Measurements from ENCODE around the gene UNCX.

Gene UNCX

GRCh38 chr7:1218541-1219165 is 14.0 kb upstream of the UNCX start:
- no peak for DNase-seq

- DNase-seq = no peak
These were observed 13.2 kb upstream of the UNCX start for GRCh38 chr7:1219498-1219897.

DNA sequence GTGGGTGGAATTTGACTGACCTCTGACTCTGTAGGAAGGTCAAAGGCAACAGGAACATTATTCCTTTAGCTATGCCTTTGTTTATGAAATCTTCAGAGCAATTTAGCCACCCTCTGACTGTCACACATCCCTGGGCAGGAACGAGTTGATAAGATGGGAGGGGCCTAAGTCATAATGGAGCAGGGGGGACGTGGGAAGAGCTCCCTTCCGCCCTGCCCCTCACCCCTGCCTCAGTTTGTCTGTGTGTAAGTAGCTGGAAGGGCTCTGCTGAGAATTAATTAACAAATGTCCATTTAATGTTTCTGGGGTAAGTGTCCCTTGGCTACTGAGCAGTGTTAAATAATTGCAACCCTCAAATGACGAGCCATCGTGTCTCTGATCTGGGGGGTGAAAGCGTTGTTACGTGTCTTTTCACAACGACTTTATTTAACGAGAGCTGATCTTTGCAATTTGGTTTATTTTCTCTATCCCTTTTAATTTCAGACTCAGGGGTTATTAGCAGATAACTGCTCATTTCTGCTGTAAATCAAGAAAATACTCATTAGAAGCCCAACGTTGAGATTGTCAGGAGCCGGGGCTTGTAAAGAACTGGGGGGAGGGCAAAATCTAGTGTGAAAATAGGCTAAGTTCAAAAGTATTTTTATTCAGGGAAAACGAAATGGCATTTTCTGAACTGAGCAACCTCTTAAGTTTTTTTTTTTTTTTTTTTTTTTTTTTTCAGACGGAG is 12.5 kb upstream of the UNCX start:
- no peak for DNase-seq

GRCh38 chr7:1220977-1221745 is 11.5 kb upstream of the UNCX start:
- no peak for DNase-seq

- no peak for DNase-seq
These were observed 9.3 kb upstream of the UNCX start for GRCh38 chr7:1223196-1223981.

- no peak for DNase-seq
These were observed 8.5 kb upstream of the UNCX start for GRCh38 chr7:1224086-1224716.

- no peak for DNase-seq
These were observed 7.6 kb upstream of the UNCX start for GRCh38 chr7:1225030-1225429.

GRCh38 chr7:1225441-1226185 is 7.1 kb upstream of the UNCX start:
- peak in 3 of 4 experiments; percentile 8 to 42 (median 18) for DNase-seq

GRCh38 chr7:1226186-1226901 is 6.3 kb upstream of the UNCX start:
- no peak for DNase-seq

DNA sequence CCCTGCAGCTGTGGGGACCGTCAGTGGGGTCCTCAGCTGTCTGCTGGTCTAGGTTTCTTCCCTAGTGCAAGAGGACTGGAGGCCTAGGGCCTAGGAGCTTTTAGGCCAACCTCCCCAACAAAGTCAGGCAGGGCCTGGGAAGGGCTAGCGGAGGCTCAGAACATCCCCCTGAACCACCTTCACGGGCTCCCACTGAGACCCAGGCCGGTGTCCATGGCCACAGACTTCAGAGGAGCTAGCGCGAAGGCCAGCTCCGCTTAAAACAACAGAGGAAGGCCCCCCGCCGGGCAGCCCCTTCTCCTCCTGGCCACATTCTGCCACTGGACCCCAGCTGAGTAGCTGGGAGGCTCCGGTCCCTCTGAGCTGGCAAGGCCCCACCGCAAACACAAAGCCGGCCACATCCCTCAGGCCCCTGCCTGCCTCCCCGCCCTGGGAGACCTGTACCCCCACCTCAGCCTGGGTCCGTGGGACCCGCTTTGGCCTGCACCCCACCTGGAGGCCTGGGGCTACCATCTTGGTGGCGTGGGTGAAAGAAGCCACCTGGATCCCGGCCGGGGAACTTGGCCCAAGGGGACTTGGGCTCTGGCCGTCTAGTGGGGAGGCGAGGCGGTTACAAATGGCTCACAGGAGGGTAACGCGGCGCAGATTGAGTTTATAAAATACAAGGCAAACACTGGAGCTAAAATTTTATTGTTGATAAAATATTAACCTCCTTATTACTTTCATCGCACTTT is 5.4 kb upstream of the UNCX start:
- no peak for DNase-seq

DNA sequence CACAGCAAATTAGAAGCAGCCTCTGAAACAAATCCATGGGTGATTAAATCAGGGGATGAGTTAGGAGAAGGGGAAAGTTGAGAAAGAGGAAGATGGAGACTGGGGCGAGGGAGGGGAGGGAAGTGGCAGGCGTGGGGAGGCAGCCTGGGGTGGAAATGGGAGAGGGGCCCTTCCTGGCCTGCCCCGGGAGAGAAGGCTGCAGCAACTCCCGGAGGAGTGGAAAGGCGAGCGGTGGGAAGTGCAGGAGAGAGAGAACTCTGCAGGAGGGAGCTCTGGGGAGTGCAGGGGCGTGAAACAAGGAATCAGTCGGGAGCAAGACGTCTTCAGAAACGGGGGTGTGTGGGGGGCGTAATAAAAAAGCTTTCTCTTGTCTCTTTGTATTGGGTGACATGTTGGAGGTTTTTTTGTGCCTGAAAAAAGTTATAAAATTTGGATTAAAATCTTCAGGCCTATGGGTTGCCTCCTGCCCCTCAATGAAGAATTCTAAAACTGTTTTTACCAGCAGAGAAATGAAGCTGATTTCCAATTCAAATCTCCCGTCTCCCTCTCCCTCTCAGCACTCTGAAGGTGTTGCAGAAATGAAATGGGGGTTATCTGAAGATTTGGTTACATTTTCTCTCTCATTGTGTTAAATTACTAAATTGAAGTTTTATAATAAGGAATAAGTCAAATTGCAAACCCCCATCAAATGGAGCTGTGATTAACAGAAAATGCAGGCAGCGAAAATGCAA is 4.7 kb upstream of the UNCX start:
- DNase-seq = no peak

DNA sequence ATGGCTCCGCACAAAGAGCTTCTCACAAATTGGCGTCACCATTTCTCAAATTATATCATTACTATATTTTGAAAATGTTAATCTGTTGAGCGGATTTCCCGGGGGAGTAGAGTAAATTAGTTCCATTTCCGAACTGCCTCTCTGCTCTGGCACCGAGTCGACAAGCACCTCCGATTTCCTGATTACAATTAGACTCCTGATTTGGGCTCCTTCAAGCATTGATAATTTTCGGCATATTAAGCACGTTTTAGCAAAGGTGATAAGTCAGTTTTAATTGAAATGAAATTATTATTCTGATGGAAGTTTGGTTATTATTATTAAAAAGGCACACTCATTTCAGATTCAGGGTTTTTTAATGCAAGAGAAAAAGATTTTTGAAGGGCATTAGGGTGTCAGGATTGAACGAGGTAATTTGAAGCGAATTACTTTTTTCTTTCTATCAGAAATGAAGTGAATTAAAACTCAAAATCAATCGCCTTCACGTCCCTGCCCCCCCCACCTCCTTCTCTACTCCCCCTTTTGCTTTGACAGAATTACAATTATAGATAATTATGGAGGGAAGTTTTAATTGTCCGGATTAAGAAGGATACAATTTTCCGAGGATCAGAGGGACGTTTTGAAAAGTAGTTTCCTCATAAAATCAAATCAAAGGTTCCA is 4.0 kb upstream of the UNCX start:
- DNase-seq = no peak

- no peak for DNase-seq
These were observed 3.3 kb upstream of the UNCX start for GRCh38 chr7:1229202-1229947.

DNA sequence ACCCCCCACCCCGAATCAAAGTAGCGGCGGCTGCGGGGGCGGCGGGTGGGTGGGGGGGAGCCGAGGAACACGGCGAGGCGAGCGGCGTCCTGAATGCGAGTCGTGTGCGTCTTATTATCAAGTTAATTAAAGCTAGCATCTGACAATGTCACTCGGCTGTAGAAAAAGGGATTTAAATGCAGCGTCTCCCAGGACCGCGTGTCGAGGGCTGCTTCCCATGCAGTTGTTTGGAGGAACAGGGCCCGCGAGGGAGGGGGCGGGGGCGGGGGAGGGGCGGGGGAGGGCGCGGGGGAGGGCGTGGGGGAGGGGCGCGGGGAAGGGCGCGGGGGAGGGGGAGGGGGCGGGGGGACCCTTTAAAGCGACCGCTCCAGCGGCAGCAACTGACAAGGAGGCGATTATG is 2.7 kb upstream of the UNCX start:
- DNase-seq = no peak

- no peak for DNase-seq
These were observed 2.1 kb upstream of the UNCX start for GRCh38 chr7:1230411-1231213.

DNA sequence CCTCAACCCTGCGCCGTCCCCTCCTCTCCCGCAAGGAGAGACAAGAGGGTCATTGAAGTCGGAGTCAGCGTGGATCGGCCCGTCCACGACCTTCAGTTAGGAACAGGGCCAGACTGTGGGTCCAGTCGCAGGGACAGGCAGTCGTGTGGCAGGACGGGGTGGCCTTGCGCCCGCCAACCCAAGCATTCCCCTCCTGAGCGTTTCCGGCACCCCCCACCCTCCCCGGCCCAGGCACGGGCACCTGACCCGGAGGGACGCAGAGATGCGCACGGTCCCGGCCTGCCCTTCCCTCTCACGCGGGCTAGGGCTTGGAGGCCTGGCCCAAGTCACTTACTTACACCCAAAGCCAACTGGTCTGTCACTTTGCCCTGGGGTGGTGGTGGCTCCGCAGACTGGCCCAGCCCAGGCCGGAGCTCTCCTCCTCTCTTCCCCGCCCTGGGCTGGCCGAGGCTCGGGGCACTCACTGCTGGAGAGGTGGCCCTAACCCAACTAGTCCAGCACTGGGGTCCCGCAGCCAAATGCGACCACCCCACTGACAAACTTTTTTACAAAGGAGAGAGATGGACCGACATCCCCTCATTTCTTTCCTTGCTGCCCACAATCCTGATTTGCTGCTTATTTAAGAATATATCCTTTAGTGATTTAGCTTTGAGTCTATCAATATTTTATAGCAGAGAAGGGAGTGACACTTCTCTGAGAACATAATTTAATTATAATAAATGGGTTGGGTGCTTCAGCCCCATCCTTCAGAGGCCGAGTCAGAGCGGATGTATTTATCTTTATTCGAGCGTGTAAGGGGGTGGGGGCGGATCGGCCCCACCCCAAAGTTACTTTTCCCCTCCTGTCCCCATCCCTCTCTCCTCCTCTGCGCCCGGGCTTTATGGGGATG is 1.2 kb upstream of the UNCX start:
- no peak for DNase-seq

DNA sequence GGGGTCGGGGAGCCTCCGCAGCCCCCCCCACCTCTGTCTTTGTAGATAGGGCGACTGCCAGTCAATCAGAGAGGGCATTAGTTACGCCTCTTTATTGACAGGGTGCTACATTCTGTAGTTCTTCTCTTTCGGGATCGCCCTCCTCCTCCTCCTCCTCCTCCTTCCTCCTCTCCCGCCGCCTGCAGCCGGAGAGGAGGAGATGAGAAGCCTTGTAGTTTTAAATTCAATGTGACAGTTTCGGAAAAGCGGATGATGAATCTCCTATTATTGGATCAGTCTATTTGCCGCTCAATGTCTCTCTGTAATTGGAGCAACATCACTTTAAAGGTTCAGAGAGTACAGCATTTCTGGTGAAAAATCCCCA is 587 bp upstream of the UNCX start:
- DNase-seq = no peak
